SK-N-DZ (cell line): Measurements from ENCODE around the gene FGGY.
A peak's percentile ranks its signal among the peaks of the same experiment; 100 is the strongest.
"Not testable (repeated sequence)": the region's sequence is repeated elsewhere in the genome, so short reads cannot be mapped to it uniquely, and the experiment has no call there.

ENCODE experiments used
- DNase-seq: peaks from one replicate; pipeline ENCODE4 v3.0.0-alpha.2; 2015; ENCODE audit warnings: low spot score

Gene FGGY

DNA sequence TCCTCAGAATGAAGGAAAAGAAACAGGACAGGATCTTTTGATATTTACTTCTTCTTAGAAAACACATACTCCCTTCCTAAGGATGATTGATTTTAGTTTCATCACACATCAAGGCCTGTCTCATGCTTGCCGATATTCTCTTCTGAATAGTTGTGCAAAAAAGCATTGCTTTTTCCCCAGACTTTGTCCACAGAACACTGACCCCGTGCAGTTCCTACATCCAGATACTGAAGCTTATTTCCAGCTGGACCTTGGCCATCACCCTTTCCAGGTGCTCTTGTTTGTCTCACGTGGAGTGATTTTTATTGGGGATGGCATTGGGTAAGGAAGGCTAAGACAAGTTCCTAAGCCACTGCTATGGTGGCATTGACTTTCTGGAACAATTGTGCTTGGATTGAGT is 320.5 kb downstream of the FGGY start:
- DNase-seq: peak; percentile 47

DNA sequence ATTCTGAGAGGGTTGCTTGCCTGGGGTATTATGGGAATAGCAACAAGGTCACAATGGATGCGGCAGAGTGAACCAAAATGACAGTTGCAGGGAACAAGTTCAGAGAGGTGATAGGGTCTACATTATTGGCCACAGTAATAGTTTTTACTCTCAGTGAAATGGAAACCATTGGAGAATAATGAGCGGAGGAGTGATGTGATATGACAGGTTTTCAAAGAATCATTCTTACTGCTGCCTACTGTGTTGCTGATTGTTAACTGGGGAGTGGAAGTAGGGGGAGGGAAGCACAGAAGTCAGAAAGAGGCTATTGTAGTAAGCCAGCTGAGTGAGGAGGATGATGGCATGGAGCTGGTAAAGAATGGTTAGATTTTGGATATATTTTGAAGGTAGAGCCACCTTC is 322.7 kb downstream of the FGGY start:
- DNase-seq: no peak

DNA sequence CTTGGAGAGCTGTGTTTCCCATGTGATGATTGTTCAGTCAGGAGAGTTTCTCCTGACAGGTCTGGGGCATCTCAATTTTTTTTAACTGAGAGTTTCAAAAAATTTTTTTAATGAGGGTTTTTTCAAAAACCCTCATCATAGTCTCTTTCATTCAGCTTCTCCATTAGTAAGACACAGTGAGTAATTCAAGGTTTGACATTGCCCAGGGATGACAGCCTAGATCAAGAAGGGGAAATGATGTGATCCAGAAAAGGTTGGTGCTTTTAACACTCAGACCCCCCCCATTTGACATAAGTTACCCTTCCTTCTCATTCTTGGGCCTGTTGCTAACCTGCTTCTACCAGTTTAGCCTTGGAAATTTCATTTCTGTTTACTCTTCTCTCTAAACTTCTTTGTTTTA is 328.5 kb downstream of the FGGY start:
- DNase-seq: peak; percentile 77

GRCh38 chr1:59631561-59632255 is 334.8 kb downstream of the FGGY start:
- DNase-seq: no peak

GRCh38 chr1:59635097-59635496 is 338.2 kb downstream of the FGGY start:
- peak; percentile 33 for DNase-seq

DNA sequence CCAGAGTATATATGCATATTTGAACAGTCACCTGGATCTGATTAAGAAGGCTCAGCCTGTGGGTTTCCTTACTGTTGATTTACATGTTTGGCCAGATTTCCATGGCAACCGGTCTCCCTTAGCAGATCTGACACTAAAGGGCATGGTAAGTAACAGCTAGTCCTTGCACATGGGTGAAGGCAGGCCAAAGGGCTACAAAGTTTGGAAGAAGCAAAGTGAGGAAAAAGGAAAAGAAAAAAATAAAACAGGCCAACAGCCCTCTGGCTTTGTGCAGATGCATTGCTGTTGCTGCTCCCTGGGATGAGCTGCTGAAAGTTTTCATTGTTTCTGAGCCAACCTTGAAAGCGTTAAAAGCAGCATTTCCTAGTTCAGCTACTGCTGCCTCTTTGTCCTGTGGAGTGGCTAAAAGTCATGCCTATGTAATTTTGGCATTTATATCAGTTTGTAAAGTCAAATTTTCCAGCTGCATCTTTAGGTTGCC is 341.4 kb downstream of the FGGY start:
- DNase-seq: peak; percentile 32

GRCh38 chr1:59639266-59639665 is 342.4 kb downstream of the FGGY start:
- no peak for DNase-seq

- DNase-seq: no peak
Observed at GRCh38 chr1:59640851-59641250, 344.0 kb downstream of the FGGY start.

DNA sequence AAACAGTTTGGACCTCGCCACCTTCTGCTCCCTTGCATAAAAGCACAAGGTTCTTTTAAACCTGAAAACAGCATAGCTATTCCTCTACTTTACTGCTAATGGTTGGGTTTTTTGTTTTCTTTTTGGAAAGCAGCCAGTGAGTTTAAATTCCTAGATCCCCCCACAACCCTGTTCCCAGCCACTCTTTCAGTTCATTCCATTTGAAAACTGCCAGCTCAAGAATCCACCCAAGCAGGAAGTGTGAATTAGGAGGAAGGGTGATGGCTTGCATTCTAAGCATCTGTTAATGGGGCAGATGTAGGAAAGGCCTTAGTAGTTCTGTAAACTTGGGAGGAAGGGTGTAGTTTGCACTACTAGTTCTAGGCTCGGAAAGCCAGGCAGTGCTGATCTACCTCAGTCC is 344.9 kb downstream of the FGGY start:
- no peak for DNase-seq

DNA sequence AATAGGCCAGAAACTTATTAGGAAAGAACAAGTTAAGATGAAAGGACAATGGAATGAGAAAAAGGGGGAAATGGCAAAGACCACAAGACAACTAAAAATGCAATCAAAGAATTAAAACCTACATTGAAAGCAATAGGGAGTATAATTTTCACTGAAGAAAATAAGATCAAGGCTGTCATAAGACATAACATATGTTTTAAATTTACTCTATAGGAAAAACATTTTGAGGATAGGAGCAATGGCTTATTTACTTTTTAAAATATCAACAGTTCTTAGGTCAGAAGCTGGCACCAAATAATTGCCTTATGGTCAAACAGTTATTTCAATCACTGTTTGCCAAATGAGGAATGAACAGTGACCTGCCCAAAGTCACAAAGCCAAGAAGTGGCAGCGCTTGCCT is 346.6 kb downstream of the FGGY start:
- DNase-seq: no peak

GRCh38 chr1:59645893-59646292 is 349.0 kb downstream of the FGGY start:
- peak; percentile 55 for DNase-seq

- DNase-seq: not testable (repeated sequence)
Observed at GRCh38 chr1:59653142-59653958, 356.5 kb downstream of the FGGY start.

DNA sequence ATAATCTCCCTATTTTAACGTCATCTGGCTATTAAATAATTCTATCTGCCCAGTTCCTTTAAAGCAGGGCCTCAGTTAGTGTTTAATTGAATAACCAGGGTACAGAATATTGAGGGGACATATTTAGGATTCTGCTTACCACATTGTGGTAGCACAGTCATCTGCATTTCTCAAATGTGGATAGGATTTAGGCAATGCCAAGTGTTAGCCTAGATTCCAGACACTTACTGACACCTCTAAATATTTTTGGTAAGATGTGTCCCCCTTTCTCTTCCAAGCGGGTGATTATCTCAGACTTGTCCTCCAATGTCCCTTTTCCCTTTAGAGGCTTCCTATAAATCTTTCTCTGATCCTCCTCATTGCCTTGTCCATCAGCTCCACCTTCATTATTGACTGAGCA is 357.1 kb downstream of the FGGY start:
- DNase-seq: no peak

DNA sequence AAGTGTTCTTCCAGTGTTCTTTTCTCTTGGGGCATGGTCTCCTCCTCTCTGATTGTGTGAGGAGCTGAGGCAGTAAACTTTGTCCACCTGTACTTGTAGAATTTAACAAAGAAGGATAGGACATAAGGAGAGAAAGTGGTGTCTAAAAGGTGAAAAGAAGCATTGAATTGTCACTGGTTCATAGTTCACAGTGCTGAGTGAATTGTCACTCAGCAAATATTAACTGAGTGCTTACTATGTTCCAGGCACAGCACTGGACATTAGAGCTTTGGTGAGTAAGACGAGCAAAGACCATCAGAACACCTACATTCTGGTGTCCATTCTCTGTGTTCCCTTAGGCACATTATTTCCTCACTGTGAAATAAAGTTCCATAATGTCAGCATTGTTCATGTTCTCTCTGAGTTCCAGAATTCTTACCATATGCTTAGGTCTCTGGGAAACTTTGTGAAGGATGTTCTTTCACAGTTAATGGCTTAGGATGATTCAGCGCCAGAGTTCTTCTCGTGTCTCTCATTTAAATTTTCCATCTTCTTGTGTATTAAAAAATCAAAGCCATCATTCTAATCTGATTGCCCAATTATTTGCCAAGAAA is 361.1 kb downstream of the FGGY start:
- DNase-seq: no peak

DNA sequence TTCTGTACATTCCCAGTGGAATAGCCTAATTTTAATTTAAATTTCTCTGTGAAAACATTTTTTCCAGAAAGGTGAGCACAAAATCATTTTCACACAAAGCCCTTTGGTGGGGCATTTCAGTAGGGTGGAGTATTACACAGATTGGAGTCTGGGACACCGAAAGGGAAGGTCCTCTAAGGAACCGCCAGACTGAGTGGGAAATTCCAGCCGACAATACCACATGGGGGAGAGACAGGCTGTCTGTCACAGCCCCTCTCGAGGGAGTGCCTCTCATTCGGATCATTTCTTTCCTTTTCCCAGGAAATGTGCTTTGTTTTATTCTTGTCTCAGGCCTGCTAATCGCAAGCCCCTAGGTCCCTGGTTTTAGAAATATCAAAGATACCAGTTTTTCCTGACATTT is 367.3 kb downstream of the FGGY start:
- DNase-seq: no peak

DNA sequence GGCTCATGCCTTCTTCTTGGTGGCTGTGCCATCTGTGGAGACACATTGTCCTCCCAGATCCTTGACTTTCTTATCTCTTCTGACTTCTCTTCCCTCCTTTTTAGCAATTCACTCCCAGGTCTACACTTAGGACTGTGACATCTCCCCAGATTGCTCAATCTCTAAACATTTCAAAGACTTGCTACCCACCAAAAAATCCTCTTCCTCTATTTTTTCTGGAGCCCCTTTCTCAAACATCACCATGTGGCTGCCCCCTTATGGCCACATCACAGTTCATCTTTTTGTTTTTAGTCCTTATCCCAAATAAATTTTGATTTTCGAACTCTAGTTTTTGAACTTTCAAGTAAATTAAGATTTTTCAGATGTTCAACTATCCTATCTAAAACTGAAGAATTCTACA is 369.2 kb downstream of the FGGY start:
- no peak for DNase-seq

GRCh38 chr1:59667020-59667419 is 370.1 kb downstream of the FGGY start:
- DNase-seq: no peak

- DNase-seq: no peak
Observed at GRCh38 chr1:59669752-59670312, 372.9 kb downstream of the FGGY start.

DNA sequence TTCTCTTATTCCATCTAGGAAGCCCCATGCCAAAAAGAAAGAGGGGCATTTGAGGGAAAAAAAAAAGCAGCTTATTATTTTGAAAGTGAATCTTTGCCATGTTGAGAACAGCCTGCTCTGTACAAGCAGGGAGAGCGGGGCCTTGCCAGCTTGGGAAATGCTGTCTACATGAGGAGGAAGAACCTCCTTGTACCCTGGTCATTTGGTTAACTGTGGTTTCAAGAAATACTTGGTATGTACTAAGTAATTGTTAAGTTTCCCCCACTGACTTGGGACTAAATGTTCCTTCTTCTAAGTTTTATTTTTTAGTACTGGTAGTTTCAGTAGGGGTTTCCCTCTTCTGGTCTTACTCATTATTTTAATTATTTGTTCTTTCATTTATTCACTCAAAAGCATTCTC is 373.8 kb downstream of the FGGY start:
- DNase-seq: no peak

DNA sequence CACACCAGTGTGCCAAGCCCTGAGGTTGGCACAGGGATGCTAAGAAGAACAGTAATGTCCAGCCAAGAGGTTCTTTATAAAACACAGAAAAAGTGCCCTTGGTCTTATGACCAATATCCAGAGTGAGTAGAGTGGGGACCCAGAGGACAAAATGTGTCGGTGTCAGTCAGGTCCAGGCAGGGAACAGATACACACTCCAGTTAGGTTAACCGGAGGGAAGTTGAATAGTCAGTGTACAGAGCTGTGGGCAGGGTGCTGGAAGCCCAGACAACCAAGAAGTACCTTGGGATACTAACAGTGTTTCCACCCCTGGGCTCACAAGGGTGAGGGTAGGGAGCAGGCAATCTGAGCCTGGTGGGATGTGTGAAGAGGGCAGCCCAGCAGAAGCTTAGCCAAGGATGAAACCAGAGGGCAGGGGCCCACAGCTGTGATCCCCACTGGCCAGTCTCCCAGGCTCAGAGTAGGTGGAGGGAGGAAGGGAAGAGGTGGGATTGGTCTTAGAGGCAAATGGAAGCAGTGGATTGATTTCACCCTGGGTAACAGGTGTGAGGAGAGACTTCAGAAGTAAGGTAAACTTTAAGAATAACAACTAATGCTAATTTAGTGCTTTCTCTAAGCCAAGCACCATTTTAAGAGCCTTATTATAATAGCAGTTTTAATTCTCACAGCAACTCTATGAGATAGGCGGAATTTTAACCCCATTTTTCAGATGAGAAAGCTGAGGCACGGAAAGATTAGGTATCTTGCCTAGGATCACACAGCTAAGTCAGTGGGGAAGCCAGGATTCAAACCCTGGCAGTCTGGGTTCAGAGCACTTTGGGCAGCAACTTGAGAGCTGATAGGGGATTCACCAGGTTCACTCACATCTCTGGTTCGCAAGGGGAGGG is 374.4 kb downstream of the FGGY start:
- DNase-seq: no peak

- no peak for DNase-seq
Observed at GRCh38 chr1:59671953-59672305, 375.0 kb downstream of the FGGY start.
